K562 (cell line): ENCODE results near the gene UNC13A. TPM values are rescaled to one million over a fixed set of nuclear protein-coding genes. Genes with fewer than 3 reads are reported as not detected.

Source experiments
- ATAC-seq: fragments of 200-7000 bp; cut with Tn5 transposase; 3 replicates; pipeline ENCODE4 v1.9.1; 2020; ENCODE audit warnings: moderate library complexity
- BruUV-seq: library from RNA; stranded (reverse); fragments of 400-500 nt; replicated peaks from 2 replicates; lab custom pipeline; 2021; lab: Mats Ljungman, UMichigan
- CTCF ChIA-PET: fragments of 300-600 bp; formaldehyde crosslinking; extraction: SDS; loops from one replicate; lab custom pipeline; 2021; ENCODE audit warnings: low intra/inter-chr PET ratio; lab: Yijun Ruan, JAX
- POLR2A ChIA-PET: fragments of 300-600, 350-650 bp; sonication (Branson Sonifier 250); formaldehyde crosslinking; extraction: SDS; loops from one replicate; lab custom pipeline; 2021; ENCODE audit warnings: antibody characterized with exemption, inconsistent platforms; lab: Yijun Ruan, JAX
- DNase-seq, 4 experiments: peaks; one replicate each; pipeline versions ENCODE4 v3.0.0 to v3.0.0-alpha.2; 2011 to 2018; ENCODE audit warnings: low spot score in 3 of 4, mixed read lengths in 3 of 4; ENCODE audit errors: extremely low read depth in 1 of 4
- FAIRE-seq: peaks from 2 replicates; lab custom pipeline; 2011; peaks lifted over from hg19 to GRCh38; lab: Jason Lieb, UNC
- H2AFZ ChIP-seq: 2 replicates; pipeline ENCODE4 v1.6.0; 2011; ENCODE audit warnings: low read depth, low read length, control low read depth, inconsistent platforms
- H3K27ac ChIP-seq: fragments of 200-600 bp; 3 replicates; pipeline ENCODE4 v1.8.0; 2011; ENCODE audit warnings: low read depth, mild to moderate bottlenecking, control low read depth, inconsistent platforms, low read length, moderate library complexity, mixed read lengths; ENCODE audit errors: extremely low read depth
- H3K27me3 ChIP-seq, 2 experiments: fragments of 300-600 bp in 1 of 2; 2 replicates in 1 of 2; 3 replicates in 1 of 2; pipeline versions ENCODE4 v1.6.0 to v1.8.0; 2011; ENCODE audit warnings: inconsistent platforms in 2 of 2, low read length in 2 of 2, mild to moderate bottlenecking in 1 of 2, mixed read lengths in 1 of 2, moderate library complexity in 1 of 2; ENCODE audit not compliant: control insufficient read depth in 2 of 2, insufficient read depth in 2 of 2
- H3K36me3 ChIP-seq: fragments of 300-600 bp; 3 replicates; pipeline ENCODE4 v1.8.0; 2011; ENCODE audit warnings: mild to moderate bottlenecking, low read length, inconsistent platforms; ENCODE audit not compliant: control insufficient read depth, insufficient read depth
- H3K4me1 ChIP-seq, 2 experiments: fragments of 200-600 bp in 1 of 2; replicated peaks in 1 of 2; 2 replicates in 1 of 2; 3 replicates in 1 of 2; pipeline versions ENCODE4 v1.5.1 to v1.8.0; 2011; ENCODE audit warnings: inconsistent platforms in 2 of 2, low read length in 2 of 2, mild to moderate bottlenecking in 1 of 2, mixed read lengths in 1 of 2, moderate library complexity in 1 of 2; ENCODE audit not compliant: control insufficient read depth in 2 of 2, insufficient read depth in 2 of 2
- H3K4me2 ChIP-seq: 2 replicates; pipeline ENCODE4 v1.6.1; 2011; ENCODE audit warnings: low read length, control low read depth, inconsistent platforms, mixed read lengths; ENCODE audit not compliant: insufficient read depth
- H3K4me3 ChIP-seq: fragments of 200-600 bp; sonication (generic), shearing (Covaris generic); 2 replicates; pipeline ENCODE4 v1.5.1; 2016; ENCODE audit warnings: control low read depth, inconsistent platforms
- H3K79me2 ChIP-seq: fragments of 200-600 bp; 3 replicates; pipeline ENCODE4 v1.8.0; 2011; ENCODE audit warnings: low read length, inconsistent platforms; ENCODE audit not compliant: control insufficient read depth, insufficient read depth
- H3K9ac ChIP-seq, 2 experiments: 2 replicates each; pipeline versions ENCODE4 v1.6.0 to v1.6.1; 2011; ENCODE audit warnings: low read depth in 2 of 2, low read length in 2 of 2, control low read depth in 1 of 2, inconsistent platforms in 1 of 2, mild to moderate bottlenecking in 1 of 2, mixed read lengths in 1 of 2; ENCODE audit not compliant: insufficient read depth in 1 of 2
- H3K9me1 ChIP-seq: one replicate; pipeline ENCODE4 v1.6.0; 2011; ENCODE audit warnings: inconsistent platforms, mild to moderate bottlenecking, low read length, moderate library complexity; ENCODE audit not compliant: control insufficient read depth, insufficient read depth
- H3K9me3 ChIP-seq: replicated peaks from 2 replicates; pipeline ENCODE4 v1.5.1; 2011; ENCODE audit warnings: low read depth, low read length, inconsistent platforms; ENCODE audit not compliant: control insufficient read depth, insufficient read depth
- H4K20me1 ChIP-seq: replicated peaks from 2 replicates; pipeline ENCODE4 v1.6.1; 2011; ENCODE audit warnings: low read length, inconsistent platforms, mixed read lengths; ENCODE audit not compliant: control insufficient read depth, insufficient read depth
- CBX3 ChIP-seq, 2 experiments: IDR thresholded peaks; 1 replicate in 1 of 2; 2 replicates in 1 of 2; pipeline ENCODE4 v1.6.1; 2012; ENCODE audit warnings: inconsistent platforms in 2 of 2, low read length in 2 of 2, borderline replicate concordance in 1 of 2, control low read depth in 1 of 2
- CCNT2 ChIP-seq: IDR thresholded peaks from 2 replicates; pipeline ENCODE4 v1.6.1; 2011; ENCODE audit warnings: borderline replicate concordance, low read depth, mild to moderate bottlenecking, moderate library complexity, mixed read lengths, low read length; ENCODE audit not compliant: insufficient read length; ENCODE audit errors: extremely low read depth
- CREB1 ChIP-seq, 2 experiments: sonication (generic) in 1 of 2; formaldehyde crosslinking in 1 of 2; IDR thresholded peaks; 2 replicates each; pipeline versions ENCODE4 v1.6.1 to v1.8.0; 2012 to 2022; ENCODE audit warnings: inconsistent platforms in 1 of 2, mild to moderate bottlenecking in 1 of 2, missing genetic modification reagents in 1 of 2, moderate library complexity in 1 of 2
- ESRRA ChIP-seq: fragments of 450-650 bp; IDR thresholded peaks from 2 replicates; pipeline ENCODE4 v1.6.1; 2014; ENCODE audit warnings: low read depth, mild to moderate bottlenecking, moderate library complexity, borderline replicate concordance
- GABPB2 ChIP-seq: fragments of 250-450 bp; sonication (Bioruptor Pico); conservative IDR thresholded peaks from 2 replicates; pipeline ENCODE4 v1.5.1; 2021; ENCODE audit warnings: mild to moderate bottlenecking
- HSF4 ChIP-seq: fragments of 250-450 bp; sonication (Bioruptor Pico); IDR thresholded peaks from 2 replicates; pipeline ENCODE4 v2.1.2; 2022; ENCODE audit warnings: mild to moderate bottlenecking, moderate library complexity, borderline replicate concordance
- MYC ChIP-seq, 2 experiments: fragments of 250-450 bp in 1 of 2; sonication (Bioruptor Pico) in 1 of 2; IDR thresholded peaks; 2 replicates each; pipeline versions ENCODE4 v1.5.1 to v1.6.1; 2012 to 2021; ENCODE audit warnings: low read depth in 2 of 2, borderline replicate concordance in 1 of 2, improper control_type of control experiment in 1 of 2, low read length in 1 of 2, mild to moderate bottlenecking in 1 of 2, moderate library complexity in 1 of 2
- NR2C1 ChIP-seq, 2 experiments: fragments of 450-650 bp; IDR thresholded peaks; 2 replicates each; pipeline ENCODE4 v1.6.1; 2017; ENCODE audit warnings: mild to moderate bottlenecking in 2 of 2, antibody characterized with exemption in 1 of 2, inconsistent platforms in 1 of 2, missing compliant biosample characterization in 1 of 2, missing genetic modification characterization in 1 of 2
- NR2C2 ChIP-seq, 2 experiments: fragments of 200-800 bp in 1 of 2; sonication (Bioruptor generic) in 1 of 2; sonication (generic) in 1 of 2; formaldehyde crosslinking in 1 of 2; IDR thresholded peaks; 2 replicates each; pipeline versions ENCODE4 v1.6.1 to v1.8.0; 2016 to 2022; ENCODE audit warnings: mild to moderate bottlenecking in 1 of 2, missing compliant biosample characterization in 1 of 2, missing genetic modification characterization in 1 of 2, missing genetic modification reagents in 1 of 2
- TARDBP ChIP-seq: fragments of 450-650 bp; IDR thresholded peaks from 2 replicates; pipeline ENCODE4 v1.6.1; 2016
- TRIM24 ChIP-seq, 2 experiments: fragments of 450-650 bp; IDR thresholded peaks; 2 replicates each; pipeline ENCODE4 v1.6.1; 2016
- ZFP30 ChIP-seq: fragments of 250-450 bp; sonication (Bioruptor Pico); IDR thresholded peaks from 2 replicates; pipeline ENCODE4 v1.8.0; 2022; ENCODE audit warnings: moderate library complexity, mild to moderate bottlenecking, inconsistent platforms, borderline replicate concordance
- ZNF165 ChIP-seq: fragments of 250-450 bp; sonication (Bioruptor Pico); IDR thresholded peaks from 2 replicates; pipeline ENCODE4 v1.4.0; 2020; ENCODE audit warnings: borderline replicate concordance
- ZNF518B ChIP-seq: fragments of 250-450 bp; sonication (Bioruptor Pico); IDR thresholded peaks from 2 replicates; pipeline ENCODE4 v1.5.0; 2021; ENCODE audit warnings: mild to moderate bottlenecking, moderate library complexity
- ZNF740 ChIP-seq, 3 experiments: fragments of 200-800 bp in 1 of 3; sonication (Bioruptor generic) in 1 of 3; sonication (generic) in 1 of 3; formaldehyde crosslinking in 1 of 3; IDR thresholded peaks; 2 replicates each; pipeline versions ENCODE4 v1.6.1 to v1.8.0; 2016 to 2022; ENCODE audit warnings: mild to moderate bottlenecking in 2 of 3, missing compliant biosample characterization in 2 of 3, missing genetic modification characterization in 2 of 3, missing genetic modification reagents in 1 of 3
- WGBS: fragments of 100-300 bp; shearing (Covaris generic); methylation state at CpG from one replicate; pipeline ENCODE4 v1.1.6; 2016; ENCODE audit warnings: low coverage, mixed read lengths; ENCODE audit not compliant: insufficient coverage; ENCODE audit errors: missing lambda C conversion rate; 5-methylcytosine and 5-hydroxymethylcytosine counted together
- in situ Hi-C: fragments of 300-500 bp; cut with MboI; formaldehyde crosslinking; loops from 4 replicates; pipeline ENCODE4 v1.15.0; 2018; ENCODE audit warnings: inconsistent platforms, mixed read lengths
- intact Hi-C: fragments of 100-400 bp; cut with micrococcal nuclease; formaldehyde crosslinking; loops from 2 replicates; pipeline ENCODE4 v1.14.2; 2022
- polyA plus RNA-seq, 8 experiments: library from polyadenylated mRNA; depleted of rRNA in 4 of 8; stranded (reverse) in 5 of 8; unstranded in 3 of 8; fragments of >200 nt; fragmentation: Nextera tagmentation in 2 of 8; fragmentation: Illumina TruSeq in 1 of 8; extraction: Ambion mirVana in 2 of 8; extraction: Trizol in 1 of 8; gene quantifications; 2 replicates each; pipeline versions ENCODE4 v1.2.1 to v1.2.3, GENCODE V29; 2011 to 2014; ENCODE audit warnings: inconsistent platforms in 1 of 8, missing spikeins in 1 of 8
- total RNA-seq, 7 experiments: library from RNA; depleted of rRNA in 6 of 7; stranded (reverse); fragments of >200 nt in 6 of 7; fragmentation: Illumina TruSeq in 2 of 7; extraction: Trizol in 2 of 7; gene quantifications; 2 replicates each; pipeline versions ENCODE4 v1.2.1 to v1.2.3, GENCODE V29; 2011 to 2021; ENCODE audit warnings: low replicate concordance in 1 of 7

The UNC13A gene
- total and polyA plus RNA-seq, 9 of the 15 experiments (the other 6 are each of a cell fraction or from before 2014, with no cell fraction given) = 0.03 to 1.0 (median 0.25) TPM

- Histone ChIP-seq H2AFZ (no peak overlapping the region), H3K9me1 (no peaks in the 10 kb centered on the region), H3K9me3 (peaks cover 8% of the 10 kb centered on the region; the same call in 1 of the 2 replicates), H3K4me1 (peaks cover 0 to 6% of the 10 kb centered on the region in 2 experiments; a peak in 1 of 5 replicates), H3K4me3 (no peak overlapping the region), H3K79me2 (no peaks in the 10 kb centered on the region), H4K20me1 (no peaks in the 10 kb centered on the region; the same call in 1 of the 2 replicates), H3K9ac (no peak overlapping the region), H3K36me3 (no peaks in the 10 kb centered on the region), H3K27me3 (peaks cover 3 to 14% of the 10 kb centered on the region in 2 experiments; a peak in 3 of 5 replicates), H3K27ac (no peak overlapping the region), H3K4me2 (no peak overlapping the region)
- in situ Hi-C loops = no loop called here
- ChIA-PET POLR2A (no interaction called here), CTCF (no interaction called here)
- ATAC-seq (no peak), DNase-seq (no peak), FAIRE-seq (no peak)
- intact Hi-C loops = no loop called here
- no TSS peak for BruUV-seq
- WGBS = 11% methylated on average over 15 of the region's 16 CpGs
- TF ChIP-seq ZNF518B (CRISPR knock-in tag) (no peak), CBX3 (IDR thresholded peaks at IDR 0.05; ENCODE audit: borderline replicate concordance in 1 of 2, low read length in 2 of 2) (no peak), TARDBP (no peak), MYC (IDR thresholded peaks at IDR 0.05; ENCODE audit: low read depth, low read length) (no peak), MYC (CRISPR knock-in tag; IDR thresholded peaks at IDR 0.05; ENCODE audit: borderline replicate concordance, low read depth) (no peak), NR2C1 (IDR thresholded peaks at IDR 0.05) (peak; percentile 91), NR2C1 (tag; IDR thresholded peaks at IDR 0.05) (peak; percentile 91), ZNF165 (CRISPR knock-in tag) (no peak), ZFP30 (CRISPR knock-in tag) (no peak), ESRRA (peak; percentile 93), ZNF740 (CRISPR knock-in tag; IDR thresholded peaks at IDR 0.05) (0 out of 2 replicates have a peak, but pooled peaks have one; percentile 32), ZNF740 (tag; IDR thresholded peaks at IDR 0.05) (no peak), HSF4 (CRISPR knock-in tag) (no peak), NR2C2 (CRISPR knock-in tag; IDR thresholded peaks at IDR 0.05) (peak; percentile 85), NR2C2 (tag; IDR thresholded peaks at IDR 0.05) (peak; percentile 89), TRIM24 (IDR thresholded peaks at IDR 0.05) (0 out of 4 replicates have a peak, but pooled peaks of 1 of the 2 experiments have one; percentile 10), GABPB2 (CRISPR knock-in tag) (no peak), CREB1 (IDR thresholded peaks at IDR 0.05) (no peak), CREB1 (CRISPR knock-in tag; IDR thresholded peaks at IDR 0.05) (no peak), CCNT2 (no peak)
These were observed 63.7 kb downstream of the UNC13A start for GRCh38 chr19:17624314-17624991.
